8988T (cell line): ENCODE results near the gene STIM2.

Experiments
- DNase-seq: peaks from one replicate; pipeline ENCODE4 v3.0.0; 2011

Gene STIM2

GRCh38 chr4:27048429-27049238, 188.0 kb downstream of the STIM2 start:
- peak; percentile 29 for DNase-seq

GRCh38 chr4:27049239-27049829, 188.7 kb downstream of the STIM2 start:
- no peak for DNase-seq

GRCh38 chr4:27050731-27051130, 190.1 kb downstream of the STIM2 start:
- no peak for DNase-seq

- no peak for DNase-seq
Measured at GRCh38 chr4:27055221-27055760, 194.7 kb downstream of the STIM2 start.

GRCh38 chr4:27056281-27056680, 195.6 kb downstream of the STIM2 start:
- DNase-seq: no peak

GRCh38 chr4:27057053-27057452, 196.4 kb downstream of the STIM2 start:
- DNase-seq: no peak

GRCh38 chr4:27057662-27058061, 197.0 kb downstream of the STIM2 start:
- DNase-seq: no peak

- no peak for DNase-seq
Measured at GRCh38 chr4:27058819-27059406, 198.3 kb downstream of the STIM2 start.

GRCh38 chr4:27059446-27059845, 198.8 kb downstream of the STIM2 start:
- no peak for DNase-seq

GRCh38 chr4:27062256-27062655, 201.6 kb downstream of the STIM2 start:
- DNase-seq: no peak

- no peak for DNase-seq
Measured at GRCh38 chr4:27066591-27066990, 205.9 kb downstream of the STIM2 start.

GRCh38 chr4:27068151-27068867, 207.7 kb downstream of the STIM2 start:
- DNase-seq: no peak
